Panc1 (cell line): ENCODE data around the gene TRPM1. TPM values are rescaled to one million over a fixed set of nuclear protein-coding genes. Genes with fewer than 3 reads are reported as not detected.

Experiments
- ATAC-seq: fragments of 200-7000 bp; cut with Tn5 transposase; 2 replicates; pipeline ENCODE4 v1.9.1; 2020; ENCODE audit warnings: mild to moderate bottlenecking, moderate library complexity
- BruUV-seq: library from RNA; stranded (reverse); fragments of 400-500 nt; replicated peaks from 2 replicates; lab custom pipeline; 2021; lab: Mats Ljungman, UMichigan
- CTCF ChIA-PET: fragments of 300-600 bp; sonication (Branson Sonifier 250); formaldehyde crosslinking; loops from one replicate; lab custom pipeline; 2022; ENCODE audit warnings: antibody characterized with exemption; lab: Charles Lee
- POLR2A ChIA-PET: fragments of 300-600 bp; sonication (Branson Sonifier 250); formaldehyde crosslinking; loops from one replicate; lab custom pipeline; 2022; ENCODE audit warnings: antibody characterized with exemption; lab: Charles Lee
- DNase-seq: peaks from one replicate; pipeline ENCODE4 v3.0.0-alpha.2; 2010; ENCODE audit warnings: low read depth, low spot score
- H3K27ac ChIP-seq: 2 replicates; pipeline ENCODE4 v1.5.1; 2011; ENCODE audit warnings: mild to moderate bottlenecking, low read length, inconsistent platforms
- H3K27me3 ChIP-seq: fragments of 200-500 bp; sonication (Bioruptor generic); 2 replicates; pipeline ENCODE4 v1.6.0; 2014; ENCODE audit warnings: low read length, inconsistent platforms; ENCODE audit not compliant: control insufficient read depth, insufficient read depth
- H3K36me3 ChIP-seq: fragments of 200-500 bp; sonication (Bioruptor generic); 2 replicates; pipeline ENCODE4 v1.5.1; 2014; ENCODE audit warnings: inconsistent platforms, mild to moderate bottlenecking, low read length, moderate library complexity; ENCODE audit not compliant: control insufficient read depth, insufficient read depth
- H3K4me1 ChIP-seq: 2 replicates; pipeline ENCODE4 v1.5.1; 2011; ENCODE audit warnings: inconsistent platforms, mild to moderate bottlenecking, low read length, moderate library complexity; ENCODE audit not compliant: control insufficient read depth, insufficient read depth
- H3K4me3 ChIP-seq, 2 experiments: 2 replicates each; pipeline ENCODE4 v1.5.1; 2011 to 2012; ENCODE audit warnings: low read depth in 2 of 2, low read length in 2 of 2, mild to moderate bottlenecking in 2 of 2, inconsistent platforms in 1 of 2, moderate library complexity in 1 of 2
- H3K9me3 ChIP-seq: fragments of 200-500 bp; sonication (Bioruptor generic); 2 replicates; pipeline ENCODE4 v1.5.1; 2014; ENCODE audit warnings: low read depth, mild to moderate bottlenecking, inconsistent platforms, low read length, moderate library complexity; ENCODE audit not compliant: control insufficient read depth, insufficient read depth
- CTCF ChIP-seq: fragments of 450-650 bp; IDR thresholded peaks from 2 replicates; pipeline ENCODE4 v1.5.1; 2017; ENCODE audit warnings: mild to moderate bottlenecking
- POLR2AphosphoS5 ChIP-seq: IDR thresholded peaks from 2 replicates; pipeline ENCODE4 v1.6.1; 2012; ENCODE audit warnings: mild to moderate bottlenecking, low read depth, low read length, moderate library complexity
- REST ChIP-seq, 2 experiments: IDR thresholded peaks; 2 replicates each; pipeline ENCODE4 v1.6.1; 2011 to 2012; ENCODE audit warnings: low read depth in 2 of 2, control low read depth in 1 of 2, low read length in 1 of 2, mild to moderate bottlenecking in 1 of 2, moderate library complexity in 1 of 2; ENCODE audit not compliant: insufficient read depth in 1 of 2
- SIN3A ChIP-seq: IDR thresholded peaks from 2 replicates; pipeline ENCODE4 v1.6.1; 2012; ENCODE audit warnings: low read depth, mild to moderate bottlenecking, low read length, moderate library complexity, borderline replicate concordance; ENCODE audit not compliant: insufficient read depth
- TCF7L2 ChIP-seq: IDR thresholded peaks from 2 replicates; pipeline ENCODE4 v1.6.1; 2011; ENCODE audit warnings: mild to moderate bottlenecking, low read depth, low read length, inconsistent platforms
- in situ Hi-C: cut with HindIII; loops from 2 replicates; pipeline ENCODE4 v1.10.0; 2016; ENCODE audit warnings: low sequenced_read_pairs, low pct_unique_long_range_greater_than_20kb
- intact Hi-C: fragments of 100-400 bp; cut with micrococcal nuclease; formaldehyde crosslinking; loops from one replicate; pipeline ENCODE4 v1.10.0; 2022; ENCODE audit not compliant: unreplicated experiment
- total RNA-seq: library from RNA; stranded (reverse); gene quantifications from one replicate; pipeline ENCODE4 v1.2.1, GENCODE V29; 2021; ENCODE audit not compliant: unreplicated experiment

Gene TRPM1
- total RNA-seq, 1 experiment from 2014 or later: not detected

GRCh38 chr15:31147456-31147855 is 45.9 kb upstream of the TRPM1 start:
- no peak for ATAC-seq
- POLR2A ChIA-PET: no interaction called here
- TF ChIP-seq POLR2AphosphoS5 (no peak), SIN3A (no peak), TCF7L2 (no peak), CTCF (no peak), REST (IDR thresholded peaks at IDR 0.05; ENCODE audit: insufficient read depth in 1 of 2, low read depth in 2 of 2, low read length in 1 of 2) (no peak)

GRCh38 chr15:31145271-31145911 is 43.9 kb upstream of the TRPM1 start:
- in situ Hi-C loops (no loop called here), intact Hi-C loops (no loop called here)
- no peak for TF ChIP-seq TCF7L2
- TF ChIP-seq SIN3A: no peak
- TF ChIP-seq REST (IDR thresholded peaks at IDR 0.05; ENCODE audit: insufficient read depth in 1 of 2, low read depth in 2 of 2, low read length in 1 of 2): no peak
- TF ChIP-seq POLR2AphosphoS5: no peak
- TF ChIP-seq CTCF: no peak
- Histone ChIP-seq H3K27ac (no peak overlapping the region), H3K27me3 (no peaks in the 10 kb centered on the region), H3K4me1 (peaks cover 3% of the 10 kb centered on the region; the same call in 1 of the 2 replicates), H3K4me3 (no peak overlapping the region), H3K36me3 (no peaks in the 10 kb centered on the region), H3K9me3 (no peaks in the 10 kb centered on the region)
- no TSS peak for BruUV-seq
- ChIA-PET POLR2A (interaction anchor here (0.6 kb wide), 1 partner anchor 181 kb away, joined by 3 read pairs; no protein-coding TSS in a partner anchor), CTCF (interaction anchor here (0.7 kb wide), 1 partner anchor 195 kb away, joined by 3 read pairs; no protein-coding TSS in a partner anchor)
- no peak for ATAC-seq
- no peak for DNase-seq

More at GRCh38 chr15:31147456-31147855, 45.9 kb upstream of the TRPM1 start:
- peaks cover 3% of the 10 kb centered on the region; the same call in 1 of the 2 replicates for H3K4me1 ChIP-seq
- no TSS peak for BruUV-seq
- no peaks in the 10 kb centered on the region for H3K27me3 ChIP-seq
- intact Hi-C loops: no loop called here
- H3K4me3 ChIP-seq: no peak overlapping the region
- in situ Hi-C loops: no loop called here
- no peaks in the 10 kb centered on the region for H3K36me3 ChIP-seq
- CTCF ChIA-PET: interaction anchor here (0.5 to 1.2 kb wide), 2 partner anchors 19 to 215 kb away, joined by 5 to 8 read pairs; no protein-coding TSS in a partner anchor
- H3K9me3 ChIP-seq: no peaks in the 10 kb centered on the region
- H3K27ac ChIP-seq: no peak overlapping the region
- no peak for DNase-seq
